NT2/D1 (cell line): ENCODE results near the gene MEG3.

Experiments
- DNase-seq: peaks from one replicate; pipeline ENCODE4 v3.0.0-alpha.2; 2011; ENCODE audit warnings: low read depth, low spot score
- H3K27me3 ChIP-seq: 2 replicates; pipeline ENCODE4 v1.6.0; 2011; ENCODE audit warnings: mild to moderate bottlenecking; ENCODE audit not compliant: insufficient read length, insufficient read depth
- H3K36me3 ChIP-seq: 2 replicates; pipeline ENCODE4 v1.6.1; 2011; ENCODE audit warnings: mild to moderate bottlenecking, low read length, mixed read lengths; ENCODE audit not compliant: insufficient read depth, insufficient read length
- H3K4me1 ChIP-seq: 2 replicates; pipeline ENCODE4 v1.5.1; 2011; ENCODE audit not compliant: insufficient read depth, insufficient read length
- H3K4me3 ChIP-seq: 2 replicates; pipeline ENCODE4 v1.5.1; 2011; ENCODE audit warnings: low read depth; ENCODE audit not compliant: insufficient read length
- H3K9ac ChIP-seq: 2 replicates; pipeline ENCODE4 v1.6.0; 2011; ENCODE audit warnings: low read depth; ENCODE audit not compliant: insufficient read length
- H3K9me3 ChIP-seq: 2 replicates; pipeline ENCODE4 v1.5.1; 2011; ENCODE audit warnings: mild to moderate bottlenecking, low read length; ENCODE audit not compliant: insufficient read depth
- SUZ12 ChIP-seq: IDR thresholded peaks from 2 replicates; pipeline ENCODE4 v1.6.1; 2011; ENCODE audit not compliant: insufficient read length, insufficient read depth; ENCODE audit errors: extremely low read depth
- YY1 ChIP-seq: IDR thresholded peaks from 2 replicates; pipeline ENCODE4 v1.6.1; 2011; ENCODE audit not compliant: insufficient read length, insufficient read depth
- ZNF274 ChIP-seq: IDR thresholded peaks from 2 replicates; pipeline ENCODE4 v1.6.1; 2011; ENCODE audit warnings: mild to moderate bottlenecking, low read depth, low read length

Gene MEG3

DNA sequence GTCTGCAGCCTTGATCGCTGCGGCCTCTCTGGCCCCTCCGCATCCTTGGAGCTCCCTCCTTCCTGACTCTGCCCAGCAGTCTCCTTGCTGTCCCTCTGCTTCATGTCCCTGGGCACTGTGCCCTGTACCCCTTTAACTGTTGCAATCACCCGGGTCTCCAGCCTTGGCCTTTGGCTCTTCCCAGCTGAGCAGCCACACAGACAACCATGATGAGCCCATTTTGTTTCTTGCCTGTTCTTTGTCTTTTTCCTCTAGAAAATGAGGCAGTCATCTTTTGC, 40.6 kb upstream of the MEG3 start:
- H3K27me3 ChIP-seq = no peaks in the 10 kb centered on the region
- H3K9me3 ChIP-seq = no peaks in the 10 kb centered on the region
- no peak overlapping the region for H3K9ac ChIP-seq
- no peaks in the 10 kb centered on the region for H3K36me3 ChIP-seq
- DNase-seq = no peak
- no peak overlapping the region for H3K4me3 ChIP-seq
- H3K4me1 ChIP-seq = peaks cover 7% of the 10 kb centered on the region
- TF ChIP-seq ZNF274 (no peak), YY1 (no peak), SUZ12 (no peak)

DNA sequence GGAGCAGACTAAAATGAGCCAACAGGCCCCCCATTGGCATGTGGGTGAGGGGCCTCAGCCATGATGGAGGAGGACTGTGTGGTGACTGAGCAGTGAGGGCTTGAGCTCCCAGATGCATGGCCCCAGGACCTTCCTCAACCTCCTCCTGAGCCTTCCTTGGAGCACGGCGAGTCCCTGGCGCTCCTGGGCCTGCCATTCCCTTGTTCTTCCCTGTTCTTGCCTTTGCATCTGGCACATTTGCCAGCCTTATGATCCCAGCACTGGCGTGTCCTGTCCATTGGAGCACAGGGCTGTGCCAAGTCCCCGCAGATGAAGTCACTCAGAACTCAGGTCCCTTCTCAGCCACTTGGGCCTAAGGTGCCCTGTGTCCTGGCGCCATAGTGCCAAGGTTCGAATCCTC, 40.3 kb upstream of the MEG3 start:
- DNase-seq = no peak
- Histone ChIP-seq H3K9me3 (no peaks in the 10 kb centered on the region), H3K4me3 (no peak overlapping the region), H3K27me3 (no peaks in the 10 kb centered on the region), H3K9ac (no peak overlapping the region), H3K36me3 (no peaks in the 10 kb centered on the region), H3K4me1 (peaks cover 7% of the 10 kb centered on the region)
- TF ChIP-seq ZNF274 (no peak), YY1 (no peak), SUZ12 (no peak)

DNA sequence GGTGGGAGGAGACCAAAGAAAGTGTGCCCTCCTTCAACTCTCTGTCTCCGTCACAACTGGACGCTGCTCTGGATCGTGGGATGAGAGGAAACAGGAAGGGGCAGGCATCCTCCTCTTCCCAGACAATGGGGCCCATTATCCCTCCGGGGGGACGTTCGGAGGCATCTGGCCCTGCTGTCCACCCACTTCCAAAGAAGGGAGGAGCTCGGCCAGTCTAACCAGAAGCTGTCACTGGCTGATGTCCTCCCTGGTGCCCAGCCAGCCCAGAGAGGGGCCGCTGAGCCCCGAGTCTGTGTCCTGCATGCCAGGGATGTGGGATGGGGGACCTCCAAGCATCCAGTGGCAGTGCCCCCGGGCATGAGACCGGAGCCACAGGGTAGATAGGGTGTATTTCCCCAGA, 39.8 kb upstream of the MEG3 start:
- Histone ChIP-seq H3K27me3 (no peaks in the 10 kb centered on the region), H3K9ac (no peak overlapping the region), H3K4me1 (peaks cover 7% of the 10 kb centered on the region), H3K9me3 (no peaks in the 10 kb centered on the region), H3K4me3 (no peak overlapping the region), H3K36me3 (no peaks in the 10 kb centered on the region)
- no peak for TF ChIP-seq SUZ12
- no peak for TF ChIP-seq YY1
- TF ChIP-seq ZNF274 = no peak
- DNase-seq = no peak

DNA sequence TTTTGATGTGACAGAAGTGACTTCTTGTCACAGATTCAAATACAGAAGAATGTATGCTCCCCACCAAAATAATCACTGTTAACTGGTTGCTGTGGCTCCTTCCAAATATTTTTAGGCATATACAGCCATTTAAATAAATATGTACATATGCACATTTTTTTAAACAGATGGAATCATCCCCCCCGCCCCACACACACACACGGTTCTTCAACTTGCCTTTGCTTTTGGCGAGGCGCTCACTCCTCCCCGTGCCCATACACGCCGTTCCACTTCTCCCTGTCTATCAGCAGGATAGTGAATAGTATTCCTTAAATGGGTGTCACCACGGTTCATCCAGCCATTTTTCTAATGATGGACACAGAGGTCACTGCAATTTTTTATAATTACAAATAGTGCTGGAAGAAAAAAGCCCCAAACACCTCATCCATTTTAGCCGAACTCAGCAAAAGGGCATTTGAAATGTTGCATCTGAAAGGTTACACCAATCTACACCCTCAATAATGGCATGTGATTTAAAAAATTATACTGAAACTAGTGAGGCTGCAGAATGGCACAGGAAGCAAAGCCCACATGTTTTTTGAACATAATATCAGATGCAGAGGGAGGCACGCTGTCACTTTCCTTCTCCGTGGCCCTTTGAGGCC, 39.2 kb upstream of the MEG3 start:
- no peaks in the 10 kb centered on the region for H3K36me3 ChIP-seq
- no peak for TF ChIP-seq SUZ12
- TF ChIP-seq ZNF274 = no peak
- TF ChIP-seq YY1 = no peak
- no peaks in the 10 kb centered on the region for H3K9me3 ChIP-seq
- no peak overlapping the region for H3K9ac ChIP-seq
- no peak for DNase-seq
- no peak overlapping the region for H3K4me3 ChIP-seq
- no peaks in the 10 kb centered on the region for H3K27me3 ChIP-seq
- H3K4me1 ChIP-seq = peaks cover 7% of the 10 kb centered on the region

DNA sequence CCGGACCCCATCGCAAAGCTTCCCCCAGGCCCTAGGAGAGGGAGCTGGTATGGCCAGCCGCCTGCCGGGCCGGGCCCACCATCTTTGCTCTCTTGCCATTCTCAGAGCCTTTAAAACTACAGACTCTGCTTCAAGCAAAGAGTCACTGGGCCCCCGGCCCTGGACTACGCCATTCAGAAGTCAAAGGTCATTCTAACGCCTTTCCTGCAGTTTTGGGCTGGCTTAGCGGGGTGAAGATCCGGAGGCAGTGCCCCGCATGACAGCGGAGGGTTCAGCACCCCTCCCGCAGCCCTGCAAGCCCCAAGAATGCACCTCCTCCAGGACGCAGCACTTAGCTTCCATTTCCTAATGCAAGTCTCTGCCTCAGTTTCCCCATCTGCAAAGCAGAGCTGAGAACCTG, 38.3 kb upstream of the MEG3 start:
- TF ChIP-seq YY1 = no peak
- TF ChIP-seq ZNF274 = no peak
- no peak for TF ChIP-seq SUZ12
- peaks cover 7% of the 10 kb centered on the region for H3K4me1 ChIP-seq
- no peak for DNase-seq
- H3K36me3 ChIP-seq = no peaks in the 10 kb centered on the region
- no peak overlapping the region for H3K9ac ChIP-seq
- no peaks in the 10 kb centered on the region for H3K9me3 ChIP-seq
- no peaks in the 10 kb centered on the region for H3K27me3 ChIP-seq
- no peak overlapping the region for H3K4me3 ChIP-seq

DNA sequence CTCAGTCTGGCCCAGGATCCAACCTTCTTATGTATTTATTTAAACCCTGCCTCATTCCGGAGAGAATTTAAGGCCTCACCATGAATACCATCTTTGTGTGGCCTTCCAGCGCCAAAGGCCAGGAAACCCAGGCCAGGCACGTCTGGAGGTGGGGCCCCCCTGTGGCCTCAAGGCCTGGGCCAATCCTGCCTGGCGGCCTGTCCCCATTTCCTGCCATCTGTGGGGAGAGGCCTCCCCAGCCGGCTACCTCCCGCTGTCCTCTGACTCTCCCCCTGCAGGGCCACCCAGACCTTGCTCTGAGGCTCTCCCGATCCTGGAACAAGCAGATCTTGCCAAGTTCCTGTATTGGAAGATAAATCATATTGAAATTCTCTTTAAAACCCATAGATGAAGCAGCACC, 37.4 kb upstream of the MEG3 start:
- Histone ChIP-seq H3K9me3 (no peaks in the 10 kb centered on the region), H3K27me3 (no peaks in the 10 kb centered on the region), H3K9ac (no peak overlapping the region), H3K4me3 (no peak overlapping the region), H3K4me1 (peaks cover 7% of the 10 kb centered on the region), H3K36me3 (no peaks in the 10 kb centered on the region)
- TF ChIP-seq SUZ12 (no peak), YY1 (no peak), ZNF274 (no peak)
- no peak for DNase-seq

DNA sequence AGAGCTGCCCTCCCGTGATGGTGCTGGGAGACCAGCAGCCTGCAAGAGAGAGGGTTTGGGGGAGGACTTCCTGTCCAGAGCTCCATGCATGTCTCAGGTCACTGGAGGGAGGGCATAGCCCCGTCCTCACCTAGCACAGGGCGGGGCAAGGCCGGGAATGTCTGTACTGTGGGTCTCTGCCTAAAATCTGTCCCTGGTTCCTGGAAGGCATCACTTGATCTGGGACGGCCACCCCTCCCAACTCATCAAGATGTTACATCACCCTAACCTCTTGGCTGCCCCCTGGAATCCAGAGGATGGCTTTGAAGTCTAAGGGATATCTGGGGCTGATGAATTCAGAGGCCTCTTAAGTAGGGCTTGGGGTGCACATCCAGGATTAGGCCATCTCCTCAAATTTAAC, 37.0 kb upstream of the MEG3 start:
- no peak for DNase-seq
- Histone ChIP-seq H3K27me3 (no peaks in the 10 kb centered on the region), H3K4me3 (no peak overlapping the region), H3K9ac (no peak overlapping the region), H3K4me1 (peaks cover 7% of the 10 kb centered on the region), H3K9me3 (no peaks in the 10 kb centered on the region), H3K36me3 (no peaks in the 10 kb centered on the region)
- TF ChIP-seq YY1 = no peak
- TF ChIP-seq SUZ12 = no peak
- TF ChIP-seq ZNF274 = no peak
